HL-60 (cell line): ENCODE measurements around the gene FAM83C.
"Not testable (repeated sequence)": the region's sequence is repeated elsewhere in the genome, so short reads cannot be mapped to it uniquely, and the experiment has no call there.

Source experiments
- DNase-seq, 2 experiments: peaks; one replicate each; pipeline ENCODE4 v3.0.0-alpha.2; 2010 to 2020; ENCODE audit warnings: low read depth in 1 of 2, low spot score in 1 of 2
- H3K27ac ChIP-seq: fragments of 250-450 bp; sonication (Bioruptor Pico); replicated peaks from 2 replicates; pipeline ENCODE4 v1.5.1; 2020; ENCODE audit warnings: mild to moderate bottlenecking, moderate library complexity
- H3K27me3 ChIP-seq: fragments of 250-450 bp; sonication (Bioruptor Pico); 2 replicates; pipeline ENCODE4 v1.5.1; 2021; ENCODE audit warnings: mild to moderate bottlenecking, moderate library complexity; ENCODE audit not compliant: insufficient read depth, poor library complexity, severe bottlenecking
- H3K4me3 ChIP-seq: replicated peaks from 2 replicates; pipeline ENCODE4 v1.5.1; 2011; ENCODE audit warnings: mild to moderate bottlenecking, control low read depth, low read length; ENCODE audit not compliant: insufficient read depth
- CTCF ChIP-seq: IDR thresholded peaks from one replicate; pipeline ENCODE4 v1.5.1; 2011; ENCODE audit warnings: low read length, control low read depth, inconsistent platforms; ENCODE audit not compliant: insufficient read depth
- GABPA ChIP-seq: IDR thresholded peaks from 2 replicates; pipeline ENCODE4 v1.6.1; 2012; ENCODE audit warnings: low read depth
- POLR2AphosphoS5 ChIP-seq: IDR thresholded peaks from 2 replicates; pipeline ENCODE4 v1.6.1; 2012; ENCODE audit warnings: low read depth
- REST ChIP-seq: IDR thresholded peaks from 2 replicates; pipeline ENCODE4 v1.6.1; 2012; ENCODE audit warnings: low read depth; ENCODE audit not compliant: insufficient replicate concordance
- SPI1 ChIP-seq: IDR thresholded peaks from 2 replicates; pipeline ENCODE4 v1.6.1; 2012; ENCODE audit warnings: low read depth, mild to moderate bottlenecking, borderline replicate concordance

FAM83C gene

GRCh38 chr20:35263532-35264341, 28.5 kb downstream of the FAM83C start:
- no peak overlapping the region for H3K27ac ChIP-seq

GRCh38 chr20:35262731-35263531, 29.3 kb downstream of the FAM83C start:
- not testable (repeated sequence) for H3K4me3 ChIP-seq, H3K27me3 ChIP-seq, H3K27ac ChIP-seq, DNase-seq

More at GRCh38 chr20:35263532-35264341, 28.5 kb downstream of the FAM83C start:
- no peaks in the 10 kb centered on the region for H3K27me3 ChIP-seq
- TF ChIP-seq REST (no peak), GABPA (no peak)
- no peak for DNase-seq
- H3K4me3 ChIP-seq = no peak overlapping the region

- DNase-seq, H3K27me3 ChIP-seq, H3K27ac ChIP-seq, H3K4me3 ChIP-seq: not testable (repeated sequence)
These were observed 29.9 kb downstream of the FAM83C start for GRCh38 chr20:35262321-35262720.

- Histone ChIP-seq H3K4me3 (no peak overlapping the region), H3K27me3 (no peaks in the 10 kb centered on the region), H3K27ac (no peak overlapping the region)
- no peak for DNase-seq
- no peak for TF ChIP-seq GABPA
- TF ChIP-seq CTCF = no peak
- TF ChIP-seq REST = no peak
- TF ChIP-seq SPI1 = no peak
- TF ChIP-seq POLR2AphosphoS5 = no peak
These were observed 31.8 kb downstream of the FAM83C start for GRCh38 chr20:35260426-35260825.

GRCh38 chr20:35257175-35257909, 34.9 kb downstream of the FAM83C start:
- H3K27ac ChIP-seq = no peak overlapping the region
- TF ChIP-seq POLR2AphosphoS5 (no peak), REST (no peak), SPI1 (no peak), CTCF (no peak), GABPA (no peak)
- H3K4me3 ChIP-seq = no peak overlapping the region
- no peak for DNase-seq
- H3K27me3 ChIP-seq = no peaks in the 10 kb centered on the region
